HEK293T (cell line): ENCODE measurements around the gene SPRED3.
"Not testable (repeated sequence)": the region's sequence is repeated elsewhere in the genome, so short reads cannot be mapped to it uniquely, and the experiment has no call there.

Experiments used
- CTCF ChIA-PET: fragments of 350-600 bp; formaldehyde crosslinking; extraction: SDS; loops from one replicate; lab custom pipeline; 2021; ENCODE audit warnings: antibody characterized with exemption, inconsistent platforms; lab: Yijun Ruan, JAX
- POLR2A ChIA-PET: fragments of 350-600 bp; formaldehyde crosslinking; extraction: SDS; loops from one replicate; lab custom pipeline; 2020; ENCODE audit warnings: antibody characterized with exemption, inconsistent platforms; lab: Yijun Ruan, JAX
- DNase-seq: peaks from one replicate; pipeline ENCODE4 v3.0.0; 2012; ENCODE audit warnings: mixed read lengths; ENCODE audit errors: extremely low spot score
- ARNT ChIP-seq: fragments of 450-650 bp; IDR thresholded peaks from 2 replicates; pipeline ENCODE4 v1.6.1; 2017; ENCODE audit warnings: mild to moderate bottlenecking
- CTBP1 ChIP-seq: fragments of 450-650 bp; IDR thresholded peaks from 2 replicates; pipeline ENCODE4 v1.6.1; 2016; ENCODE audit warnings: borderline replicate concordance
- ELF4 ChIP-seq: fragments of 450-650 bp; IDR thresholded peaks from 2 replicates; pipeline ENCODE4 v1.6.1; 2017; ENCODE audit warnings: antibody characterized with exemption
- FOXA1 ChIP-seq: fragments of 450-650 bp; IDR thresholded peaks from 2 replicates; pipeline ENCODE4 v1.6.1; 2016; ENCODE audit warnings: mild to moderate bottlenecking
- FOXK2 ChIP-seq: fragments of 450-650 bp; IDR thresholded peaks from 2 replicates; pipeline ENCODE4 v1.6.1; 2016; ENCODE audit warnings: mild to moderate bottlenecking
- FOXM1 ChIP-seq: fragments of 450-650 bp; IDR thresholded peaks from 2 replicates; pipeline ENCODE4 v1.6.1; 2017; ENCODE audit warnings: mild to moderate bottlenecking, borderline replicate concordance
- HDGF ChIP-seq: fragments of 450-650 bp; IDR thresholded peaks from 2 replicates; pipeline ENCODE4 v1.6.1; 2017; ENCODE audit warnings: antibody characterized with exemption, borderline replicate concordance
- L3MBTL2 ChIP-seq: fragments of 450-650 bp; conservative IDR thresholded peaks from 2 replicates; pipeline ENCODE4 v1.6.1; 2016; ENCODE audit warnings: mild to moderate bottlenecking
- LEF1 ChIP-seq: fragments of 450-650 bp; IDR thresholded peaks from 2 replicates; pipeline ENCODE4 v1.6.1; 2017; ENCODE audit warnings: mild to moderate bottlenecking, borderline replicate concordance
- NFRKB ChIP-seq: fragments of 450-650 bp; IDR thresholded peaks from 2 replicates; pipeline ENCODE4 v1.6.1; 2016; ENCODE audit warnings: mild to moderate bottlenecking, moderate library complexity
- SP1 ChIP-seq: fragments of 450-650 bp; IDR thresholded peaks from 2 replicates; pipeline ENCODE4 v1.6.1; 2017
- SUZ12 ChIP-seq: fragments of 450-650 bp; IDR thresholded peaks from 2 replicates; pipeline ENCODE4 v1.6.1; 2016; ENCODE audit warnings: mild to moderate bottlenecking
- TARDBP ChIP-seq: fragments of 450-650 bp; IDR thresholded peaks from 2 replicates; pipeline ENCODE4 v1.6.1; 2016
- ZNF384 ChIP-seq: fragments of 450-650 bp; IDR thresholded peaks from 2 replicates; pipeline ENCODE4 v1.6.1; 2016
- TF ChIP-seq, protein P1 (sequence below): fragments of 450-650 bp; IDR thresholded peaks from 2 replicates; pipeline ENCODE4 v1.6.1; 2016

SPRED3 gene

GRCh38 chr19:38402967-38403674 is 14.6 kb downstream of the SPRED3 start, which contains the start of gene FAM98C:
Gene FAM98C (plus strand): TSS chr19:38403093. CDS start chr19:38403154, 61 bp downstream.
- ChIA-PET POLR2A (interaction anchor here (0.6 to 2.8 kb wide), 15 partner anchors 10 to 936 kb away, joined by 3 to 23 read pairs (median 4); partner anchors contain the start of genes ACTN4, CATSPERG, EIF3K and GGN), CTCF (interaction anchor here (0.6 to 1.7 kb wide), 20 partner anchors 8 to 527 kb away, joined by 3 to 11 read pairs (median 4); partner anchors contain the start of genes GGN, MAP4K1, MRPS12 and SARS2)
- peak; percentile 99 for DNase-seq
- TF ChIP-seq TARDBP: no peak
- TF ChIP-seq SUZ12: no peak
- peak; percentile 67 for TF ChIP-seq L3MBTL2
- TF ChIP-seq FOXM1: peak; percentile 25; the same call in 1 of the 2 replicates
- TF ChIP-seq ELF4: peak; percentile 30; the same call in 1 of the 2 replicates
- peak; percentile 71 for TF ChIP-seq SP1

DNA sequence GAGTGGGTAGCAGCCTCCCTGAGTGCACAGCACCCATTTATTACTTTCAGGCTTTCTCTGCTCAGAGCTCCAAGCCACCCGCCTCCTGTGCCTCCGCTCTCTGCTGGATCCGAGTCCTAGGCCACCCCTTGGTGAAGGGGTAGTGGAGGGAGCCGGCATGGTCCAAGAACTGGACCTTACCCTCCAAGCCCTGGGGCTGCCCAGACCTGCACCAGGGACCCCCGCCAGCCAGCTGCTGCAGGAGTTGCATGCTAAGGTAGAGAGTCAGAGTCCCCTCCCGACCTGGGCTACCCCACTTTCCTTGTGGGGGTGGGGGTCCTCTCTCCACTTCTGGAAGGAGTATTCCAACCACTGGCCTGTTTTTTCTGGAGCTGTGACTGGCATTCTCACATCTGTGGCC is 16.4 kb downstream of the SPRED3 start:
- CTCF ChIA-PET: no interaction called here
- POLR2A ChIA-PET: interaction anchor here (2.8 kb wide), 1 partner anchor 214 kb away, joined by 18 read pairs; the partner anchor contains the start of genes EIF3K and MAP4K1
- TF ChIP-seq ELF4 (no peak), L3MBTL2 (no peak), SUZ12 (no peak), ARNT (no peak), ZNF384 (no peak), TARDBP (no peak), SP1 (no peak), HDGF (no peak), LEF1 (no peak), FOXA1 (no peak)
- no peak for DNase-seq

- DNase-seq: no peak
- ChIA-PET POLR2A (interaction anchor here (2.8 kb wide), 1 partner anchor 213 kb away, joined by 18 read pairs; the partner anchor contains the start of genes EIF3K and MAP4K1), CTCF (no interaction called here)
- TF ChIP-seq L3MBTL2: no peak
- no peak for TF ChIP-seq TARDBP
- TF ChIP-seq FOXK2: no peak
- TF ChIP-seq NFRKB: no peak
- TF ChIP-seq FOXA1: no peak
- no peak for TF ChIP-seq HDGF
- TF ChIP-seq ELF4: no peak
- TF ChIP-seq LEF1: no peak
Observed at GRCh38 chr19:38405276-38405675, 16.8 kb downstream of the SPRED3 start.

GRCh38 chr19:38409631-38410133 is 21.2 kb downstream of the SPRED3 start:
- ChIA-PET CTCF (no interaction called here), POLR2A (no interaction called here)
- DNase-seq: no peak
- TF ChIP-seq FOXA1 (no peak), TARDBP (no peak), ARNT (no peak)
- TF ChIP-seq, protein P1, sequence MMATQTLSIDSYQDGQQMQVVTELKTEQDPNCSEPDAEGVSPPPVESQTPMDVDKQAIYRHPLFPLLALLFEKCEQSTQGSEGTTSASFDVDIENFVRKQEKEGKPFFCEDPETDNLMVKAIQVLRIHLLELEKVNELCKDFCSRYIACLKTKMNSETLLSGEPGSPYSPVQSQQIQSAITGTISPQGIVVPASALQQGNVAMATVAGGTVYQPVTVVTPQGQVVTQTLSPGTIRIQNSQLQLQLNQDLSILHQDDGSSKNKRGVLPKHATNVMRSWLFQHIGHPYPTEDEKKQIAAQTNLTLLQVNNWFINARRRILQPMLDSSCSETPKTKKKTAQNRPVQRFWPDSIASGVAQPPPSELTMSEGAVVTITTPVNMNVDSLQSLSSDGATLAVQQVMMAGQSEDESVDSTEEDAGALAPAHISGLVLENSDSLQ: no peak

GRCh38 chr19:38410407-38410806 is 21.9 kb downstream of the SPRED3 start:
- POLR2A ChIA-PET, DNase-seq: not testable (repeated sequence)
- CTCF ChIA-PET: interaction anchor here (1.7 kb wide), 1 partner anchor 8 kb away, joined by 4 read pairs; the partner anchor contains the start of gene FAM98C

- DNase-seq: no peak
- CTCF ChIA-PET: interaction anchor here (1.7 kb wide), 1 partner anchor 8 kb away, joined by 4 read pairs; the partner anchor contains the start of gene FAM98C
- TF ChIP-seq FOXA1 (no peak), FOXK2 (no peak), CTBP1 (no peak), ARNT (no peak), SP1 (no peak), L3MBTL2 (no peak), SUZ12 (no peak), ZNF384 (no peak), NFRKB (no peak), ELF4 (no peak), FOXM1 (no peak)
- TF ChIP-seq, protein P1: no peak
- POLR2A ChIA-PET: no interaction called here
Observed at GRCh38 chr19:38411041-38411712, 22.7 kb downstream of the SPRED3 start.

DNA sequence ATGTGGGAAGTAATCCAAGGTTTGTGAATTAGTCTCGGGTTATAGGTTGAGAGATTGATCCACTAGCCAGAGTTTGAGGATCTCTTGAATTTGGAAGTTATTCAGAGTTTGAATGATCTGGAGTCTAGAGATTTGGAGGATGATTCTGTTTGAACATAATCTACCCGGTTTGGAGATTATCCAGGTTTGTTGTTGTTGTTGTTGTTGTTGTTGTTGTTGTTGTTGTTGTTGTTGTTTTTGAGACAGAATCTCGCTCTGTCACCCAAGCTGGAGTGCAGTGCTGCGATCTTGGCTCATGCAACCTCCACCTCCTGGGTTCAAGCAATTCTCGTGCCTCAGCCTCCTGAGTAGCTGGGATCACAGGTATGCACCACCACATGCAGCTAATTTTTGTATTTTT is 23.4 kb downstream of the SPRED3 start:
- CTCF ChIA-PET: interaction anchor here (1.7 kb wide), 1 partner anchor 9 kb away, joined by 4 read pairs; the partner anchor contains the start of gene FAM98C
- POLR2A ChIA-PET, DNase-seq: not testable (repeated sequence)
